A549 (cell line): ENCODE measurements around the gene ANGEL1. TPM values are rescaled to one million over a fixed set of nuclear protein-coding genes. Genes with fewer than 3 reads are reported as not detected.

ENCODE experiments used
- ATAC-seq, 2 experiments: fragments of 200-7000 bp in 1 of 2; fragments of >200 bp in 1 of 2; cut with Nextera tagmentation in 1 of 2; cut with Tn5 transposase in 1 of 2; 3 replicates each; pipeline versions ENCODE4 v1.8.0 to v1.9.1; 2018 to 2020; ENCODE audit warnings: mild to moderate bottlenecking in 1 of 2, moderate library complexity in 1 of 2
- CTCF ChIA-PET: fragments of 300-600 bp; sonication (Branson Sonifier 250); formaldehyde crosslinking; extraction: SDS; loops from one replicate; lab custom pipeline; 2021; ENCODE audit warnings: antibody characterized with exemption, inconsistent platforms; lab: Yijun Ruan, JAX
- POLR2A ChIA-PET: fragments of 350-600 bp; formaldehyde crosslinking; extraction: SDS; loops from one replicate; lab custom pipeline; 2021; ENCODE audit warnings: antibody characterized with exemption, inconsistent platforms; lab: Yijun Ruan, JAX
- DNase-seq, 2 experiments: peaks; one replicate each; pipeline versions ENCODE4 v3.0.0 to v3.0.0-alpha.2; 2011 to 2016; ENCODE audit warnings: low read depth in 1 of 2, low spot score in 1 of 2
- FAIRE-seq: peaks from 2 replicates; lab custom pipeline; 2011; peaks lifted over from hg19 to GRCh38; lab: Jason Lieb, UNC
- H3K27ac ChIP-seq, 2 experiments: fragments of >200 bp; sonication (Bioruptor Twin); formaldehyde crosslinking; 3 replicates each; pipeline ENCODE4 v1.5.1; 2016 to 2017
- H3K4me1 ChIP-seq: fragments of >200 bp; sonication (Bioruptor Twin); formaldehyde crosslinking; 3 replicates; pipeline ENCODE4 v1.6.1; 2016
- H3K4me2 ChIP-seq: fragments of >200 bp; sonication (Bioruptor Twin); formaldehyde crosslinking; 3 replicates; pipeline ENCODE4 v1.6.1; 2016
- H3K4me3 ChIP-seq: fragments of >200 bp; sonication (Bioruptor Twin); formaldehyde crosslinking; 3 replicates; pipeline ENCODE4 v1.5.1; 2016
- H3K9me3 ChIP-seq: fragments of >200 bp; sonication (Bioruptor Twin); formaldehyde crosslinking; 3 replicates; pipeline ENCODE4 v1.6.1; 2016
- BCL3 ChIP-seq: fragments of >200 bp; sonication (Bioruptor Twin); formaldehyde crosslinking; IDR thresholded peaks from 3 replicates; pipeline ENCODE4 v1.6.1; 2016
- CBX8 ChIP-seq: fragments of 200-600 bp; sonication (generic); IDR thresholded peaks from 2 replicates; pipeline ENCODE4 v1.6.1; 2016
- CEBPB ChIP-seq, 2 experiments: fragments of >200 bp in 1 of 2; sonication (Bioruptor Twin) in 1 of 2; formaldehyde crosslinking in 1 of 2; IDR thresholded peaks; 2 replicates each; pipeline ENCODE4 v1.6.1; 2012 to 2016
- CHD2 ChIP-seq: fragments of 150-350 bp; IDR thresholded peaks from 2 replicates; pipeline ENCODE4 v1.6.1; 2014; ENCODE audit warnings: low read length; ENCODE audit not compliant: partially characterized antibody
- EHF ChIP-seq: fragments of 250-450 bp; sonication (Bioruptor Pico); IDR thresholded peaks from 2 replicates; pipeline ENCODE4 v1.5.0; 2020; ENCODE audit warnings: mild to moderate bottlenecking
- EHMT2 ChIP-seq: fragments of 200-600 bp; sonication (generic); IDR thresholded peaks from 2 replicates; pipeline ENCODE4 v1.6.1; 2016; ENCODE audit warnings: antibody characterized with exemption, low read depth, mild to moderate bottlenecking, moderate library complexity
- ESRRA ChIP-seq: fragments of 150-350 bp; IDR thresholded peaks from 2 replicates; pipeline ENCODE4 v1.6.1; 2014; ENCODE audit warnings: mild to moderate bottlenecking, low read length, borderline replicate concordance
- FOSL2 ChIP-seq, 2 experiments: fragments of 450-650 bp in 1 of 2; fragments of >200 bp in 1 of 2; sonication (Bioruptor Twin) in 1 of 2; formaldehyde crosslinking; IDR thresholded peaks; 2 replicates each; pipeline versions ENCODE4 v1.5.0 to v1.6.1; 2016 to 2020; ENCODE audit warnings: mild to moderate bottlenecking in 1 of 2, moderate library complexity in 1 of 2
- HDAC2 ChIP-seq: fragments of 200-600 bp; sonication (generic); IDR thresholded peaks from 2 replicates; pipeline ENCODE4 v1.6.1; 2016
- HOXA7 ChIP-seq: fragments of 250-450 bp; sonication (Bioruptor Pico); IDR thresholded peaks from 2 replicates; pipeline ENCODE4 v1.5.0; 2020; ENCODE audit warnings: mild to moderate bottlenecking, moderate library complexity
- HOXB5 ChIP-seq: fragments of 250-450 bp; sonication (Bioruptor Pico); IDR thresholded peaks from 2 replicates; pipeline ENCODE4 v1.5.0; 2020; ENCODE audit warnings: mild to moderate bottlenecking, moderate library complexity
- JUN ChIP-seq, 2 experiments: fragments of >200 bp; sonication (Bioruptor Twin); formaldehyde crosslinking; IDR thresholded peaks; 2 replicates in 1 of 2; 3 replicates in 1 of 2; pipeline ENCODE4 v1.6.1; 2016 to 2017
- MAFK ChIP-seq: fragments of 450-650 bp; IDR thresholded peaks from 2 replicates; pipeline ENCODE4 v1.6.1; 2014; ENCODE audit not compliant: partially characterized antibody
- NFE2L2 ChIP-seq: fragments of 150-350 bp; conservative IDR thresholded peaks from 2 replicates; pipeline ENCODE4 v1.6.1; 2014; ENCODE audit warnings: low read length
- NPAS2 ChIP-seq: fragments of 250-450 bp; sonication (Bioruptor Pico); IDR thresholded peaks from 2 replicates; pipeline ENCODE4 v1.8.0; 2022; ENCODE audit warnings: mild to moderate bottlenecking, moderate library complexity, borderline replicate concordance
- NR3C1 ChIP-seq: fragments of >200 bp; sonication (Bioruptor Twin); formaldehyde crosslinking; IDR thresholded peaks from 3 replicates; pipeline ENCODE4 v1.6.1; 2017
- PHF8 ChIP-seq: fragments of 200-600 bp; sonication (generic); IDR thresholded peaks from 2 replicates; pipeline ENCODE4 v1.6.1; 2016; ENCODE audit warnings: low read depth, mild to moderate bottlenecking, antibody characterized with exemption, moderate library complexity, borderline replicate concordance
- POLR2A ChIP-seq: IDR thresholded peaks from 2 replicates; pipeline ENCODE4 v1.6.1; 2012; ENCODE audit warnings: mild to moderate bottlenecking, low read length
- RAD21 ChIP-seq, 2 experiments: fragments of >200 bp in 1 of 2; sonication (Bioruptor Twin) in 1 of 2; formaldehyde crosslinking in 1 of 2; IDR thresholded peaks in 1 of 2; conservative IDR thresholded peaks in 1 of 2; 2 replicates in 1 of 2; 3 replicates in 1 of 2; pipeline ENCODE4 v1.6.1; 2012 to 2018; ENCODE audit warnings: inconsistent platforms in 1 of 2
- RCOR1 ChIP-seq: fragments of 150-350 bp; IDR thresholded peaks from 2 replicates; pipeline ENCODE4 v1.6.1; 2014; ENCODE audit warnings: antibody characterized with exemption, low read length, low read depth
- REST ChIP-seq: fragments of 200-600 bp; sonication (generic); IDR thresholded peaks from 2 replicates; pipeline ENCODE4 v1.6.1; 2016; ENCODE audit warnings: antibody characterized with exemption, mild to moderate bottlenecking, moderate library complexity
- RNF2 ChIP-seq: fragments of 200-600 bp; sonication (generic); IDR thresholded peaks from 2 replicates; pipeline ENCODE4 v1.6.1; 2016; ENCODE audit warnings: low read depth, mild to moderate bottlenecking, antibody characterized with exemption, moderate library complexity, borderline replicate concordance
- TFCP2L1 ChIP-seq: fragments of 250-450 bp; sonication (Bioruptor Pico); IDR thresholded peaks from 2 replicates; pipeline ENCODE4 v1.5.0; 2021; ENCODE audit warnings: mild to moderate bottlenecking
- ZNF302 ChIP-seq: fragments of 250-450 bp; sonication (Bioruptor Pico); IDR thresholded peaks from 2 replicates; pipeline ENCODE4 v1.9.0; 2021; ENCODE audit warnings: inconsistent platforms, mild to moderate bottlenecking, moderate library complexity
- ZSCAN20 ChIP-seq: fragments of 250-450 bp; sonication (Bioruptor Pico); IDR thresholded peaks from 2 replicates; pipeline ENCODE4 v1.8.0; 2022; ENCODE audit warnings: mild to moderate bottlenecking, moderate library complexity
- WGBS: methylation state at CpG from one replicate; pipeline ENCODE4 v1.1.6; 2017; ENCODE audit errors: missing lambda C conversion rate; 5-methylcytosine and 5-hydroxymethylcytosine counted together
- polyA plus RNA-seq, 4 experiments: library from polyadenylated mRNA; depleted of rRNA in 3 of 4; stranded (reverse); fragments of >200 nt; fragmentation: RNase III in 1 of 4; extraction: RNeasy Plus Mini Kit Qiagen cat#74134 plus additional on column Dnase treatment in 1 of 4; gene quantifications; 2 replicates in 3 of 4; 3 replicates in 1 of 4; pipeline ENCODE4 v1.2.3, GENCODE V29; 2011 to 2017
- TF ChIP-seq, protein P1 (sequence below): fragments of 450-650 bp; IDR thresholded peaks from 2 replicates; pipeline ENCODE4 v1.6.1; 2014; ENCODE audit warnings: antibody characterized with exemption
- TF ChIP-seq, protein P2 (sequence below): fragments of 250-450 bp; sonication (Bioruptor Pico); IDR thresholded peaks from 2 replicates; pipeline ENCODE4 v1.5.0; 2021; ENCODE audit warnings: mild to moderate bottlenecking, moderate library complexity, borderline replicate concordance
- TF ChIP-seq, protein P3 (sequence below): IDR thresholded peaks from 2 replicates; pipeline ENCODE4 v1.6.1; 2012; ENCODE audit warnings: low read depth, borderline replicate concordance
- TF ChIP-seq, protein P4 (sequence below): fragments of >200 bp; sonication (Bioruptor Twin); formaldehyde crosslinking; IDR thresholded peaks from 2 replicates; pipeline ENCODE4 v1.6.1; 2016

ANGEL1 gene
- polyA plus RNA-seq, 2 of the 4 experiments (the other 2 are of a cell fraction): 9.7 to 17.6 TPM

DNA sequence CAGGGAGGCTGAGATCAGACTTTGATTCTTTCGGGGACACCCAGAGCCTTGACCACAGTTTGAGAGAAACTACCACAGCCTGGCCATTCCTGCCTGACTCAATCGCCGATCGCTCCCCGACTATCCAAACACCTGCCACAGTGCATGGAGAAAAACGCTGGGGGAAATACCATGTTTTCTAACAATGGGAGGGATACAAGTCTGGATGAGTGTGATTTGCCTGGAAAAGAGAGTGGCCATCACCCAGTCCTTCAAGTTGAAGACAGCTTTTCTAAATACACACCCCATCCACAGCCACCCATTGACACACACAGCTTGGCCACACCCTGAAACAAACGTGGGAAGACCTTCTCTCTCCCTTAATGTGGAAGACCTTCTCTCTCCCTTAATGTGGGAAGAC is 58.1 kb downstream of the ANGEL1 start:
- no peak for DNase-seq
- WGBS: 56% methylated on average over 7 of the region's 7 CpGs
- H3K4me1 ChIP-seq: no peaks in the 10 kb centered on the region
- no peak overlapping the region for H3K4me2 ChIP-seq
- no peak for TF ChIP-seq NFE2L2
- no peak for TF ChIP-seq RNF2
- no peak for TF ChIP-seq RCOR1
- TF ChIP-seq HOXA7: no peak
- no peak for TF ChIP-seq FOSL2 (IDR thresholded peaks at IDR 0.05)
- TF ChIP-seq FOSL2 (CRISPR knock-in tag; IDR thresholded peaks at IDR 0.05): no peak
- TF ChIP-seq CHD2: no peak
- TF ChIP-seq JUN (IDR thresholded peaks at IDR 0.05): no peak
- TF ChIP-seq HDAC2: no peak
- no peak for TF ChIP-seq ZNF302
- TF ChIP-seq HOXB5 (CRISPR knock-in tag): no peak
- no peak for TF ChIP-seq MAFK
- TF ChIP-seq, protein P1, sequence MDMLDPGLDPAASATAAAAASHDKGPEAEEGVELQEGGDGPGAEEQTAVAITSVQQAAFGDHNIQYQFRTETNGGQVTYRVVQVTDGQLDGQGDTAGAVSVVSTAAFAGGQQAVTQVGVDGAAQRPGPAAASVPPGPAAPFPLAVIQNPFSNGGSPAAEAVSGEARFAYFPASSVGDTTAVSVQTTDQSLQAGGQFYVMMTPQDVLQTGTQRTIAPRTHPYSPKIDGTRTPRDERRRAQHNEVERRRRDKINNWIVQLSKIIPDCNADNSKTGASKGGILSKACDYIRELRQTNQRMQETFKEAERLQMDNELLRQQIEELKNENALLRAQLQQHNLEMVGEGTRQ: no peak
- TF ChIP-seq EHMT2: no peak
- no peak for TF ChIP-seq ESRRA
- TF ChIP-seq PHF8: no peak
- TF ChIP-seq RAD21 (conservative IDR thresholded peaks at IDR 0.05 in 1 of 2, IDR thresholded peaks at IDR 0.05 in 1 of 2): no peak
- TF ChIP-seq REST: no peak
- TF ChIP-seq EHF (CRISPR knock-in tag): no peak
- TF ChIP-seq TFCP2L1: no peak
- no peak for TF ChIP-seq POLR2A
- no peaks in the 10 kb centered on the region for H3K9me3 ChIP-seq
- H3K27ac ChIP-seq: no peak overlapping the region
- CTCF ChIA-PET: interaction anchor here (0.6 to 1.3 kb wide), 2 partner anchors 31 to 1426 kb away, joined by 3 read pairs; no protein-coding TSS in a partner anchor
- no peak for ATAC-seq
- H3K4me3 ChIP-seq: no peak overlapping the region
- no peak for FAIRE-seq
- POLR2A ChIA-PET: no interaction called here

DNA sequence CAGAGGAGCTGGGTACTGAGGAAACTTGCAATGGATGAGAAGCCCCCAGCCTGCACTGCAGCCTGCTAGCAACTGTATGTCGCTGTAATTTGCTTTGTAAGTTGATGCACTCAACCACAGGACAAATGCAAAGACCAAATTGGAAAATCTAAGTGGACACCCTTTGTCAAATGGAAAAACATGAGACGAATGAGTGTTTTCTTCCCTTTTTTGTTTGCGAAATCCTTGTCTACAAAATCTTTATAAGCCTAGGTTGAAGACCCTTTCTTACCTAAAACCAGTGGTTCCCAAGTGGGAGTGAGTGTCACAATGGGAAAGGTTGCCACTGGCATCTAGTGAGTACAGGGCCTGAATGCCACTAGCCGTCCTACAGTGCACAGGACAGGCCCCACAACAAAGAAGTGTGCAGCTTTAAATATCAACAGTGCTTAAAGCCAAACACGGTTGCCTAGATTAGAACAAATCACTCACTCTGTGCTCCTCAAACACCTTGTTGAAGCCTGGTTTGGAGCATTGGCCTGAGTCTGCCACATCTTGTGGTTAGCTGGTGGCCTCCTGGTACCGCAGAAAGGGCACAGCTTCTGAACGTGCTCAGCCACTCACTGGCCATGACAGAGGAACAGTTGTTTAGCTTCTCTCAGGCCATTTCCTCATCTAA is 59.0 kb downstream of the ANGEL1 start:
- CTCF ChIA-PET: interaction anchor here (0.7 to 1.3 kb wide), 2 partner anchors 32 to 44 kb away, joined by 3 to 5 read pairs; no protein-coding TSS in a partner anchor
- H3K9me3 ChIP-seq: no peaks in the 10 kb centered on the region
- no peak for FAIRE-seq
- TF ChIP-seq, protein P2, sequence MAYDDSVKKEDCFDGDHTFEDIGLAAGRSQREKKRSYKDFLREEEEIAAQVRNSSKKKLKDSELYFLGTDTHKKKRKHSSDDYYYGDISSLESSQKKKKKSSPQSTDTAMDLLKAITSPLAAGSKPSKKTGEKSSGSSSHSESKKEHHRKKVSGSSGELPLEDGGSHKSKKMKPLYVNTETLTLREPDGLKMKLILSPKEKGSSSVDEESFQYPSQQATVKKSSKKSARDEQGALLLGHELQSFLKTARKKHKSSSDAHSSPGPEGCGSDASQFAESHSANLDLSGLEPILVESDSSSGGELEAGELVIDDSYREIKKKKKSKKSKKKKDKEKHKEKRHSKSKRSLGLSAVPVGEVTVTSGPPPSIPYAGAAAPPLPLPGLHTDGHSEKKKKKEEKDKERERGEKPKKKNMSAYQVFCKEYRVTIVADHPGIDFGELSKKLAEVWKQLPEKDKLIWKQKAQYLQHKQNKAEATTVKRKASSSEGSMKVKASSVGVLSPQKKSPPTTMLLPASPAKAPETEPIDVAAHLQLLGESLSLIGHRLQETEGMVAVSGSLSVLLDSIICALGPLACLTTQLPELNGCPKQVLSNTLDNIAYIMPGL (CRISPR knock-in tag): no peak
- no peak for TF ChIP-seq CBX8
- TF ChIP-seq, protein P1: no peak
- no peak for TF ChIP-seq NR3C1
- TF ChIP-seq ZSCAN20 (CRISPR knock-in tag): no peak
- TF ChIP-seq, protein P3, sequence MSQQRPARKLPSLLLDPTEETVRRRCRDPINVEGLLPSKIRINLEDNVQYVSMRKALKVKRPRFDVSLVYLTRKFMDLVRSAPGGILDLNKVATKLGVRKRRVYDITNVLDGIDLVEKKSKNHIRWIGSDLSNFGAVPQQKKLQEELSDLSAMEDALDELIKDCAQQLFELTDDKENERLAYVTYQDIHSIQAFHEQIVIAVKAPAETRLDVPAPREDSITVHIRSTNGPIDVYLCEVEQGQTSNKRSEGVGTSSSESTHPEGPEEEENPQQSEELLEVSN: no peak
- no peak for TF ChIP-seq NPAS2 (CRISPR knock-in tag)
- TF ChIP-seq, protein P4, sequence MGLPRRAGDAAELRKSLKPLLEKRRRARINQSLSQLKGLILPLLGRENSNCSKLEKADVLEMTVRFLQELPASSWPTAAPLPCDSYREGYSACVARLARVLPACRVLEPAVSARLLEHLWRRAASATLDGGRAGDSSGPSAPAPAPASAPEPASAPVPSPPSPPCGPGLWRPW: no peak
- TF ChIP-seq RNF2: no peak
- no peak for TF ChIP-seq CEBPB (IDR thresholded peaks at IDR 0.05)
- TF ChIP-seq BCL3: no peak

More for the DNA sequence above, 59.0 kb downstream of the ANGEL1 start:
- POLR2A ChIA-PET: no interaction called here
- H3K27ac ChIP-seq: no peak overlapping the region
- 46% methylated on average over 7 of the region's 7 CpGs for WGBS
- H3K4me1 ChIP-seq: no peaks in the 10 kb centered on the region
- ATAC-seq (no peak), DNase-seq (no peak)
- H3K4me2 ChIP-seq: no peak overlapping the region
- H3K4me3 ChIP-seq: no peak overlapping the region
